22Rv1 (cell line): ENCODE measurements around the gene CCDC146.

Experiments
- CTCF ChIP-seq: fragments of 450-650 bp; IDR thresholded peaks from 2 replicates; pipeline ENCODE4 v1.5.1; 2017; ENCODE audit warnings: mild to moderate bottlenecking
- ZFX ChIP-seq: fragments of 450-650 bp; IDR thresholded peaks from 2 replicates; pipeline ENCODE4 v1.6.1; 2017; ENCODE audit warnings: antibody characterized with exemption, borderline replicate concordance

DNA sequence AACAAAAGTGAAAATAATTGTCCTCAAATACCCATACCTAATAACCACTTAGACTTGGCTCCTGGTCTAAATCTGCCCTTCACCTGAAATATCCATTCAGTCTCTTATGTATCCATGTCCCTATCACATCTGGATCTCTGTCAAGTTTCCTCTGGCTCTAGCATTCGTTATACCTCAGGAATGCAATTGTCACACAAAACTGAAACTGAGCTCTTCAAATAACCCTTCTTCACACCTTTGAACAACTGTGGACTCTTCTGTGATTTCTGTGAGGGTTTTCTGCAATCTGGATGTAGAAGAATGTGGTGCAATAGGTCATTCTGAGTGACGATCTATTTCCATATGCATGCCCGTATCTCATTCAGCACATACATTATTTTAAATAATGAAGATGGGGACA, 130.7 kb downstream of the CCDC146 start:
- TF ChIP-seq CTCF (no peak), ZFX (no peak)
